Measurements from ENCODE around the gene UBE2D2. TPM values are rescaled to one million over a fixed set of nuclear protein-coding genes. Genes with fewer than 3 reads are reported as not detected.

Gene UBE2D2
- total and polyA plus RNA-seq, 2 of the 4 experiments (the other 2 are of a cell fraction): 26.9 to 35.7 TPM

GRCh38 chr5:139647506-139648204 lies 86.5 kb downstream of the UBE2D2 start (continued):
- TF ChIP-seq POLR2A (IDR thresholded peaks at IDR 0.05; ENCODE audit: low read depth, low read length) (no peak), RAD21 (IDR thresholded peaks at IDR 0.05; ENCODE audit: low read length) (no peak), MAFK (IDR thresholded peaks at IDR 0.05; ENCODE audit: low read depth, low read length) (no peak)
